ENCODE data around the gene PEX11A.

- TF ChIP-seq CTCF (conservative IDR thresholded peaks at IDR 0.05; ENCODE audit: low read depth, low read length) (no peak), EZH2 (IDR thresholded peaks at IDR 0.05; ENCODE audit: borderline replicate concordance, low read depth, low read length, poor library complexity, severe bottlenecking) (no peak)
These were observed 10.2 kb downstream of the PEX11A start for GRCh38 chr15:89680282-89680873.

All from A673 (cell line).